CD4-positive, alpha-beta T cell treated with Interleukin-17A for 1 hour (primary cell): Measurements from ENCODE around the gene PRKCZ.

Experiments
- DNase-seq: peaks from one replicate; pipeline ENCODE4 v3.0.0-alpha.2; 2020

The PRKCZ gene

DNA sequence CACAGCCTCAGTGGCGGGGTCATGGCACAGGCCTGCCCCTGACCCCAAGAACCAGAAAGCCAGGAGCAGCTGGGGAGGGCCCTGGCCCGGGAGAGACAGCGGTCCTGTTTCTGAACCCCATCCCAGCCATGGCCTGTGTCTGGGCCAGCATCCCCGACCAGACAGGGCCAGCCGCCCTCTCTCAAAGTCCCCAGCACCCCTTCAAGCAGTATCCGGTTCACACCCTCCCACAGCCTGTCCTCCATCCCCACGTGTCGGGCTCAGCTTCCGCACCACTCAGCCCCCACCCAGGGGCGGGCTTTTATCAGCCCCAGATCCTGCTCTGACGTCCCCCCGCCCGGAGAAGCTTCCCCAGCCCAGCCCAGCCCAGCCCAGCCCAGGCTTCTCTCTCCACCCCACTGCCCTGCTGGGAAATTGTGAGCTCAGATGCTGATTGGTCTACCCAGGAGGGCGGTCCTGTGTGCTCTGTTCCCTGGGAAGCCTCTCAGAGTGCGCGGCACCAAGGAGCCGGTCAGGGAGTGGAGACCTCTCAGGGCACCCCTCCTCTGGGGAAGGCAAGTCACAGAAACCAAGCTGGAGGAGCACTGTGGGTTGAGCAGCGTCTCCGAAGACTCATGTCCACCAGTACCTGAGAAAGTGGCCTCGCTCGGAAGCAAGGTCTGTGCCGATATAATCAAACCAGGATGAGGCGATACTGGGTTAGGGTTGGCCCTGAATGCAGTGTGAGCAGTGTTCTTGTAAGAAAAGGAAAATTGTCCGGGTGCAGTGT, 149.0 kb downstream of the PRKCZ start:
- DNase-seq: peak; percentile 93

GRCh38 chr1:2200308-2200943, 150.2 kb downstream of the PRKCZ start:
- DNase-seq: no peak

- DNase-seq: no peak
Measured at GRCh38 chr1:2201062-2201461, 150.9 kb downstream of the PRKCZ start.

- no peak for DNase-seq
Measured at GRCh38 chr1:2202008-2202575, 151.9 kb downstream of the PRKCZ start.

DNA sequence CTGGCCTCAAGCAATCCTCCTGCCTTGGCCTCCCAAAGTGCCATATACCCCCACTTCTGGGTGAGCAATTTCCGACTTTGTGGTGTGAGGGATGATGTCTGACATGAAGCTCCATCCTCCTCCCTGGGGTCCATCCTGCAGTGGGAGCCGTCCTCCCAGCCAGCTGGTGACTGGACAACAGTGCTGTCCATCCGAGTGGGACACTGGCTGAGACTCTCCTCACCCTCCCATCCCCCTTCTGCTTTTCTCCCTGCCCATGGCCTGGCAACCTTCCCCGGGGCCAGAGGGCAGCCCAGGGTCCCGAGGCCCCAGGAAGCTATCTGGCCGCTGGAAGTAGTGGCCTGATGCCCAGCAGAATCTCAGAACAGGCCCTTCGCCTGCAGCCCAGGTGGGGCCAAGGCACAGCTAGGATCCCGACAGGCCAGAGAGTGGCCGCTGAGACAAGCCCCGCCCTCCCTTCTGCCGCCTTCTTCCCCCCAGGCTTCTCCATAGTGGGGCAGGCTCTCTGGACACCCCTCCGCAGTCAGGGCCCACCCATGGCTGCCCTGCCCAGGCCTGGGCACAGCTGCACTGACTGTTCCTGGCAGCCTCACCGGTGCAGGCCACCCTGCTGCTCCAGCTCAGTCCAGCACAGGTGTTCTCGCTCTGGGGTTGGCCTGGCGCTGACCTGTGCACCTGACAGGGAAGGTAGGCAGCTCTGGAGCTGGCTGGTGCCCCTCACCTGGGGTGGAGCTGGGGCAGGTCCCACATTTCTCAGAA, 152.8 kb downstream of the PRKCZ start:
- DNase-seq: no peak

- DNase-seq: no peak
Measured at GRCh38 chr1:2203671-2204414, 153.6 kb downstream of the PRKCZ start.

DNA sequence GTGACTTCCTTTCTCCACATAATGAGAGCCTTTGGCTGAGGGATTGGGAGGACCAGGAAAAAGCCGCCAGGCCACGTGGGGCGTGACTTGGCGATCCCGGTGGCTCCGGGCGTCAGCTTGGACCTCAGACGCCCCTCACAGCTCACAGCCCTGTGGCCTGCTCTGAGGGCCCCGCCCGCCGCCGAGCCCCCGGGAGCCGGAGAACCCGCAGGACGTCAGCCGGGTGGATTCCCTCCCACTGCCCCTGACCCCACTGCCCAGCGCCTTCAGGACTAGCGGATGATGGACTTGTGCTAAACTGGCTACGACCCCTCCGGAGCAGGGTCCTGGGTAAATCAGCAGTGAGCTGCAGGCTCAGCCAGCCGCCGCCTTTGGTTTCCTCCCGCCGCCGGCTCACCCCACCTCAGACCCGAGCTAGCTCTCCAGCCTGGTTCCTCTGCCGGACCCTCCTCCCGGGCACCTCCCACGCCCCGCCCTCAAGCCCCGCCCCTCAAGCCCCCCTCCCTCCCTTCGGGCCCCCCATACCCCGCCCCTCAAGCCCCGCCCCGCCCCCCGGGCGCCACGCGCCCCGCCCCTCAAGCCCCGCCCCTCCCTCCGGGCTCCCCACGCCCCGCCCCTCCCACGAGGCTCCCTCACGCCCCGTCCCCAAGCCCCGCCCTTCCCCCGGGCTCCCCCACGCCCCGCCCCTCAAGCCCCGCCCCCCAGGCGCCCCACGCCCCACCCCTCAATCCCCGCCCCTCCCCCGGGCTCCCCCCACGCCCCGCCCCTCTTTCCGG, 154.4 kb downstream of the PRKCZ start:
- no peak for DNase-seq

- DNase-seq: peak; percentile 95
Measured at GRCh38 chr1:2205191-2205952, 155.2 kb downstream of the PRKCZ start.

DNA sequence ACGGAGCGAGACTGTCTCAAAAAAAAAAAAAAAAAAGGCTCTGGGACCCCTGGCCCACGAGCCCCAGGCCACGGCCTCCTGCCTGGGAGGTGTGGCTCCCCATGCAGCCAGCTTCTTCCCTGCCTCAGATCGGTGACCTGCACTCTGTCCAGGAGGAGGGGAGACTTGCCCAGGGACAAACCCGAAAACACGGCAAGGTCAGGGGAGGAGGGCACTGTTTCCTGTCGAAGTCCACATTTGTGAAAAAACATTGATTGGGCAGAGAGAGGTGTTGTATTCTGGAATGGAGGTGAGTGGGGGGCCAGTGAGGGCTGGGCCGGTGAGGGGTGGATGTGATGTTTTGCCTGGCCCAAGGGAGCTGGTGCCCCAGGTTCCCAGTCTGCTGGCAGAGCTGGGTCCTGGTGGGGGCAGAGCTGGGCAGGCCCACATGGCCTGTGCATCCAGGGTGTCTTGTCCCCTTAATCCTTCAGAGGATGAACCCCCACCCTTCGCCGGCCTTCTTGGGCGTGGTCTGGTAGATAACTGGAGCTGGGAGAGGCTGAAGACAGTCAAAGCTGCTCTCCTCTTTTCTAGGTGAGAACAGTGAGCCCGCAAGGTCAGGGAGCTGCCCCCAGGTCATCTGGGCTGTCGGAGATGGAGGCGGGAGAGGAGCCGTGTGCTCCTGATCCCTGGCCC, 156.7 kb downstream of the PRKCZ start:
- DNase-seq: no peak

GRCh38 chr1:2208309-2209239, 158.4 kb downstream of the PRKCZ start:
- no peak for DNase-seq

GRCh38 chr1:2209400-2210083, 159.3 kb downstream of the PRKCZ start:
- DNase-seq: no peak

DNA sequence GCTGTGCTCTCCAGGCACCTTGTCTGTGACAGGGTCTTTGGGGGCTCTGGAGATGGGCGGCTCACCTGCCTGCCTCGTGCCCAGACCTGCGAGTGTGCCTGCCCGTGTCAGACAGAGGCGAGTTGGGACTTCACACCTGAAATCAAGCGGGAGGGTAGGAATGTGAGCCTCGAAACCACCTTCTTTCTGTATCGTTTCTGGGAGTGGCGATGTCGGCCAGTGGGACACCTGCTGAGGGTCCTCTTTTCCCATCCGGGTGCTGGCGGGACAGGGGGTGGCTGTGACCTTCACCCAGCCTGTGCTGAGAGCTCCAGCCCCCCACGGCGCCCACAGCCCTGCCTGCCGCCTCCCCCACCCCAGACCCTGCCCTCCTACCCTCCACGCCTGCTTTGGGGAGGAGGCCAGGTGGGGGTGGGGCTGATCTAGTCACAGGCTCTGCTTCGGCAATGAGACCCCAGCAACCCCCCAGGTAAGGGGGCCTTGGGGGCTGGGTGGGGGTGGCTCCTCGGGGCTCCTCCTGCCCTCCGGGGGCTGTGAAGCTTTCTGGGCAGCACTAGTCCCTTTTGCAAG, 160.0 kb downstream of the PRKCZ start:
- no peak for DNase-seq

DNA sequence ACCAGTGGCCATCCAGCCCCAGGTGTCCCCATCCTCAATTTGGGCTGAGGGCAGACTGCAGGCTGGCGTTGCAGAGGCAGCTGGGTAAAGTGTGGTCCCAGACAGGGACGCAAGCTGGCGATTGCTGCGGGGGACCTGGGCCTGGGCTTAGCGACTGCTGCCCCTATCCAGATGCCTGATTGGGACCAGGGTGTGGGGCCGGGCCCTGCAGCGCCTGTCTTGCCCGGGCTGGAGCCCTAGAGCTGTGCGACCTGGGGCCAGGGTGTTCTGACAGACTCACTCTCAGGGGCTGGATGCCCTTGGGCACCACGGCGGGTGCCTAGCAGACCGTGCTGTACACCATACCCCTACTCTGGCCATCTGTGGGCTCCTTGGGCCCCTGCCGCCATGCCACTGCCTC, 160.6 kb downstream of the PRKCZ start:
- no peak for DNase-seq

DNA sequence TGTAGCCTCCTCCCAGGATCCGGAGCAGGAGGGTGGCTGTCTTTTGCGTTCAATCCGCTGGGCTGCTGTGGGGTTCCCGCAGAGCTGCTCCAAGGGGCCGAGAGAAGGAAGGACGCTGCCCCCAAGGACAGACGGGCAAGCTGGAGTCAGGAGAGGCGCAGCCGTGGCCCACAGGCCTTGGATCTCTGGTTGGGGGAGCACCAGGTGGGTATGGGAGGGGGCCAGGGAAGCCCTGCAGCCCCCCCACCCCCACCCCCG, 162.0 kb downstream of the PRKCZ start:
- DNase-seq: no peak

- DNase-seq: peak; percentile 78
Measured at GRCh38 chr1:2212532-2213491, 162.6 kb downstream of the PRKCZ start.

DNA sequence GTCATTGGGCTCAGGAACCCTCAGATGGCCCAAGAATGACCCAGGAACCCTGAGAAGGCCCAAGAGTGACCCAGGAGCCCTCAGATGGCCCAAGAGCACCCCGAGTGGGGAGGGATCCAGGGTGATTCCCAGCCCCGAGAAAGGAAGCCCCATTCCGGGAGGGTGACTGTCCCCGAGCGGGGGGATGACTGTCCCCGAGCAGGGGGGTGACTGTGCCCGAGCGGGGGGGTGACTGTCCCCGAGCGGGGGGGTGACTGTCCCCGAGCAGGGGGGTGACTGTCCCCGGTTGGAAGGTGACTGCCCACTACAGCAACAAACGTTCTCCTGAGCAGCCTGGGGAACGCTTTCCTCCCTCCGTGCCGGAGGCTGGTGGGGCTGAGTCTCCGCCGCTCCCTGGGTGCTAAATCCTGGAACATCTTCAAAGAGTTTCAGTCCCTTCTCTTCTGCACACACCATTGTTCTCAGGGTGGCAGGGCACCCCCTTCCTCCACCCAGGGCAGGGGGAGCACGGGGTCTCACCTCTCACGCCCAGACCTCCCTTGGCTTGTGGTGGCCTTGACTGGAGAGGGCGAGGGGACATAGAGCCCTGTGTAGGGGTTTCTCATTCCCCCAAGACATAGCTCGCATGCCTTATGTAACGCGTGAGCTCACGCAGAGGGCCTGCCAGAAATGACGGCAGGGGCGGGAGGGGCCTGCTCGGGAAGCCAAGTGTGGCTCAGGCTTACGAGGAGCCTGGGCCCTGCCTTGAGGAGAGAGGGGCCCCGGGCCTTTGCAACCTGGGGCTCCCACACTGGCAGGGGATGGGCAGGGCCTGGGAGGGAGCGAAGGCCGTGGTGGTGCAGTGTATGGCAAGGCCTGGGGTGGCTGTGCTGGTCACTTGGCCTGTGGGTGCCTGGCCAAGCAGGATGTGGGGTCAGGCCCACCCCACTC, 163.6 kb downstream of the PRKCZ start:
- no peak for DNase-seq
